NCI-H2196 (cell line): ENCODE measurements around the gene CEP95.
"Not testable (repeated sequence)": the region's sequence is repeated elsewhere in the genome, so short reads cannot be mapped to it uniquely, and the experiment has no call there.

Experiments used
- DNase-seq: peaks from one replicate; lab custom pipeline; 2025; ENCODE audit not compliant: unreplicated experiment; lab: John Stamatoyannopoulos, UW

Gene CEP95

GRCh38 chr17:64571746-64572145 lies 65.0 kb downstream of the CEP95 start:
- no peak for DNase-seq

DNA sequence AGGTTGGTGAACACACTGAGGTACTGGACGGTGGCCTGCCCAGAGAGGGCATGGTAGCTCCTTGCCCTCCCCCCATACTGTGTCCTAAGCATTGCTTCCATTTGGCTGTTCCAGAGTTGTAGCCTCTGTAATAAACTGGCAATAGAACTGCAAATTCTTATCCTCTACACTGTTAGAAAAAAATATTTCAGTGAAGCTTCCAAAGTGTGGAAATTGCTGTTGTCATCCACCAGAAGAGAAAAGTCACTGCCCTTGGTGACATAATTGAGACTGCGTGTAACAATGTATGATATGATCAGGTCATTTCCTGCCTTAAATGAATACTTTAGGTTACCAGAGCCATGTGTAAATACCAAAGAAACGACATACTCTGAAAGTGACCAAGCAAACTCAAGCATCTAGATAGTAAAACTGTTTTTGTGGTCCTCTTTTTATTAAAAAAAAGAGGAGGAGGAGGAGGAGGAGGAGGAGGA lies 65.9 kb downstream of the CEP95 start:
- DNase-seq: no peak

GRCh38 chr17:64573214-64573613 lies 66.4 kb downstream of the CEP95 start:
- DNase-seq: no peak

- no peak for DNase-seq
These were observed 67.9 kb downstream of the CEP95 start for GRCh38 chr17:64574646-64575045.

GRCh38 chr17:64575431-64575830 lies 68.7 kb downstream of the CEP95 start:
- no peak for DNase-seq

GRCh38 chr17:64577025-64577424 lies 70.2 kb downstream of the CEP95 start:
- DNase-seq: not testable (repeated sequence)

GRCh38 chr17:64579917-64580316 lies 73.1 kb downstream of the CEP95 start:
- DNase-seq: no peak

DNA sequence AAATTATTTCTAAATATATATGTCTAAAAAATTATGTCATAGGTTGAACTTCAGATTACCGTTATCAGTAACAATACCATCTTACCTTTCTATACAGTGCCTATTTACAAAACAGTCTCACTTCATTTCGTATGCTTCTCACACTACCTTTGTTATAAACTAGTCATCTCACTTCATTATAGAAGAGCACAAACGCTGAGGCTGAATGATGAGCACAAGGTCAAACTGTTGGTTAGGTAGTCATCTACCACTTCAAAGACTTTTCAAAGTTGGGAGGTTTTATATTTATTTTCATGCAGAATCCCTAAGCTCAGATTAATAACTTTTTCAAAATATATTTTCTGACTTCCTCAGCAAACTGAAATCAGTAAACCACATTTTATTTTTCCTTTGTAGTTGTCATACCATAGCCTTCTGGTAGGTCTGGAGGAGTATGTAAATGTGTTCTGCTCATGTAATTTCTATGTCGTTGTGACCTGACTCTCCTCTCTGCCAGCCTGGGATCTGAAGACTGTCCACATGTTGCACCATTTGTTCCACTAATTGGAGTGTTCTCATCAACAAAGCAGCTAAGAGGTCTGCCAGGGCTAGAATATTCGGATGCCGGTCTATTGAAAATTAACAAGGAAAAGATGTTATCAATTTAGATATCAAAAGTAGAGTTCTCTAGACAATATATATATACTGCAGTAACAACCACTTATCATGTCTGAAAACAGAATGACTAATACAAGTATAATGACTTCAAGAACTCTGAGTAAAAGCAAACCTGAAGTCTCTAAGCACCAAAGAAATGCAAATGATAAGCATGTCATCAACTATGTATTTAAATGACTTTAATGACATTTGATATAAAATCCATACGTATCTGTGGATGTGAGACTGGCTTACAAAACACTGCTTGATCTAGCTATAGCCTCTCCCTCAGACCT lies 73.9 kb downstream of the CEP95 start:
- no peak for DNase-seq

- DNase-seq: no peak
These were observed 76.3 kb downstream of the CEP95 start for GRCh38 chr17:64583038-64583437.

- DNase-seq: no peak
These were observed 78.4 kb downstream of the CEP95 start for GRCh38 chr17:64585146-64585545.
